ENCODE data around the gene CACNA1I.

Gene CACNA1I

DNA sequence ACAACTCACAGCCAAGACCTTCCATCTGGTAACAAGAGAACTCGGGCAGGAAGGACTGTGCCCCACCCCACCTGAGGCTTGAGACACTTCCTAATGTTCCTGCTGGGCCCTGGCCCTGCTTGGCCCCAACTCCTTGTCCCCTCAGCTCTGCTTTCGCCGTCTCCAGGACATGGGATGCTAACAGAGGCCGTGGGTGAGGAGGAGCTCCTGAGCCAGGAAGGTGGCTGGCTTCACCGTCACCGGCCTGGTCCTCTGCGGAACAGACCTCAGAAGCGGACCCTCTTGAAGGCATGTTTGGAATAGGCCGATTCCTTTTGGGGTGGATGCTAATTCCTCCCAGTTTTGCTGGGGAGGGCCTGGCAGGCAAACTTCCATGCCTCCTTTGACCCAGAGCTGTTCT is 154.3 kb downstream of the CACNA1I start:
- DNase-seq (ENCODE audit: low read depth, low spot score): no peak
- Histone ChIP-seq H3K9ac (ENCODE audit: insufficient read length) (no peak overlapping the region), H3K4me3 (no peak overlapping the region), H3K36me3 (ENCODE audit: insufficient read depth, low read length) (no peaks in the 10 kb centered on the region), H3K9me3 (ENCODE audit: low read depth, low read length) (no peaks in the 10 kb centered on the region), H3K27ac (no peak overlapping the region)
- no peak for TF ChIP-seq EZH2 (IDR thresholded peaks at IDR 0.05)
- no peak for TF ChIP-seq FOXP2 (optimal IDR thresholded peaks at IDR 0.05; ENCODE audit: control extremely low read depth, extremely low read length, insufficient read depth)
- no peak for TF ChIP-seq POLR2AphosphoS5 (IDR thresholded peaks at IDR 0.05; ENCODE audit: borderline replicate concordance, low read depth, low read length)

DNA sequence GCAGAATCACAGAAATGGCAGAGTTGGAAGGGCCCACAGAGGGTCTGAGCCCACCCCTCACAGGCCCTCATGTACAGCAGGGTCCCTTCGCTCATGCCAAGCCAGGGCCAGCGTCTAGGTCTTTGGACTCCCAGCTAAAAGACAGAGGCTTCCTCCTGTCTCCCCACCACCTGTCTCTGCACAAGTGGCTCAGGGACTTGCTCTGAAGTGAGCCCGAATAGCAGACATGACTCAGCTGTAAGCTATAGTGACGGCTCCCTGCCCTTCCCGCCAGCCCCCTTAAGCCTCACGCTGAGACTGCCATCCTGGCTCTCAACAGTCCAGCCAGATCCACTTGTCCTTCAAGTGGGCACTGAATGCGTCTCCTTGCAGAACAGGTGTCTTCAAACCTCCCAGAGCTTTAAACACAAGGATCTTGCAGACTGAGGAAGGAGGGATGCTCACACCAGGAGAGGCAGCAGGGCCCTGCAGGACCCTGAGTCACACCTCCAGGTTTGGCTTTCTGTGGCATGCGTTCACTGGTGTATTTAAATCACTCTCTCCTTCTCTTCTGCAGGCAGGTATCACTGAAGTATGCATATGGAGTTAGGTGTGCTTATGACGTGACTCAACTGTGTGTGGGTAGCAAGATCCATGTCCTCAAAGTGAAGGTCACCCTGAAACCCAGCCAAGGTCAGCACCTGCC is 154.9 kb downstream of the CACNA1I start:
- Histone ChIP-seq H3K36me3 (ENCODE audit: insufficient read depth, low read length) (no peaks in the 10 kb centered on the region), H3K27ac (no peak overlapping the region), H3K9me3 (ENCODE audit: low read depth, low read length) (no peaks in the 10 kb centered on the region), H3K4me3 (no peak overlapping the region), H3K9ac (ENCODE audit: insufficient read length) (no peak overlapping the region)
- no peak for DNase-seq (ENCODE audit: low read depth, low spot score)
- TF ChIP-seq POLR2AphosphoS5 (IDR thresholded peaks at IDR 0.05; ENCODE audit: borderline replicate concordance, low read depth, low read length) (no peak), EZH2 (IDR thresholded peaks at IDR 0.05) (no peak), FOXP2 (optimal IDR thresholded peaks at IDR 0.05; ENCODE audit: control extremely low read depth, extremely low read length, insufficient read depth) (no peak)

DNA sequence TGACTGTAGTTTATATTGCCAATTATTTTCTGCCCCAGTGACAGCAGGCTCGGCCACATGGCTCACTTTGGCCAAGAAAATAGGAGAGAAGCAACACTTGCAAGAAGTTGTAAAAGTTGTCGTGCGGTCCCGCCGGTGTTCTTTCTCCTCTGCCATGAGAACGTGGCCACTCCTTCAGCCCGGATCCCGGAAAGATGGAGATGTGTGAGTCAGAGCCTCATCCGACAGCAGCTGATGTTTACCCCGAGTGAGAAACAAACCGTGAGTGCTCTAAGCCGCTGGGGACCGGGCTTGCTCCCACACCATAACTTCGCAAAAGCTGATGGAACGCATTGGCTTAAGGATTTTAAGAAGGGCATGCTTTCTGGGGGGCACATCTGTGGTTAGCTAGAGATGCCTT is 157.0 kb downstream of the CACNA1I start:
- TF ChIP-seq POLR2AphosphoS5 (IDR thresholded peaks at IDR 0.05; ENCODE audit: borderline replicate concordance, low read depth, low read length): no peak
- no peak for TF ChIP-seq EZH2 (IDR thresholded peaks at IDR 0.05)
- no peak for TF ChIP-seq FOXP2 (optimal IDR thresholded peaks at IDR 0.05; ENCODE audit: control extremely low read depth, extremely low read length, insufficient read depth)
- DNase-seq (ENCODE audit: low read depth, low spot score): no peak
- no peak overlapping the region for H3K9ac ChIP-seq (ENCODE audit: insufficient read length)
- no peaks in the 10 kb centered on the region for H3K36me3 ChIP-seq (ENCODE audit: insufficient read depth, low read length)
- no peaks in the 10 kb centered on the region for H3K9me3 ChIP-seq (ENCODE audit: low read depth, low read length)
- no peak overlapping the region for H3K27ac ChIP-seq
- H3K4me3 ChIP-seq: no peak overlapping the region

DNA sequence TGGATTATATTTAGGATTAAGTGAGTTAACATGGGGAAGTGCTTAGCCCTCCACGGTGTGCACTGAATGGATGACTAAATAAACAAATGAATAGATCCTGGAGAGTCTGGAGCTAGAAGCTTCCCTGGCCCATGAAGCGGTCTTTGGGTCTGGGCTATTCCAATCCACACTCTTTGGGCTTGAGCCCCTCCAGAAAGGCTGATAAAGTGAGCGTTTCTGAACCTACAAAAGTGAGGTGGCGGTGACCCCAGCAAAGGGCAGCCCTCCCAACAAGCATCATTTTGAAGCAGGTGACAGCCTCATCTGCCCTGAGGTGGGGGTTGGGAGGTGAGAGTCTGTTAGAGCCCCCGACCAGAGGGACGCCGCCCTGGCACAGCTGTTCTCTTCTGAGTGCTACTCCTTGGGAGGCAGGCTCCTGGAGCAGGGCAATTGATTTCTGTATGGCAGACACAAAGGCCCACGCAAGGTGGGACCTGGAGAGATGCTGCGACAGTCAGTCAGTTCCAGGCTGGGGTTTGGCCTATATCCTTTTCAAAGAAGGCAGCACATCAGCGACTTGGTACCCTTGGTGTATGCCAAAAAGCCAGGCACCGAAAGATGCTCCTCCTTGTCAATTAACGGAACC is 157.8 kb downstream of the CACNA1I start:
- TF ChIP-seq POLR2AphosphoS5 (IDR thresholded peaks at IDR 0.05; ENCODE audit: borderline replicate concordance, low read depth, low read length): no peak
- no peak for TF ChIP-seq EZH2 (IDR thresholded peaks at IDR 0.05)
- no peak for TF ChIP-seq FOXP2 (optimal IDR thresholded peaks at IDR 0.05; ENCODE audit: control extremely low read depth, extremely low read length, insufficient read depth)
- DNase-seq (ENCODE audit: low read depth, low spot score): no peak

DNA sequence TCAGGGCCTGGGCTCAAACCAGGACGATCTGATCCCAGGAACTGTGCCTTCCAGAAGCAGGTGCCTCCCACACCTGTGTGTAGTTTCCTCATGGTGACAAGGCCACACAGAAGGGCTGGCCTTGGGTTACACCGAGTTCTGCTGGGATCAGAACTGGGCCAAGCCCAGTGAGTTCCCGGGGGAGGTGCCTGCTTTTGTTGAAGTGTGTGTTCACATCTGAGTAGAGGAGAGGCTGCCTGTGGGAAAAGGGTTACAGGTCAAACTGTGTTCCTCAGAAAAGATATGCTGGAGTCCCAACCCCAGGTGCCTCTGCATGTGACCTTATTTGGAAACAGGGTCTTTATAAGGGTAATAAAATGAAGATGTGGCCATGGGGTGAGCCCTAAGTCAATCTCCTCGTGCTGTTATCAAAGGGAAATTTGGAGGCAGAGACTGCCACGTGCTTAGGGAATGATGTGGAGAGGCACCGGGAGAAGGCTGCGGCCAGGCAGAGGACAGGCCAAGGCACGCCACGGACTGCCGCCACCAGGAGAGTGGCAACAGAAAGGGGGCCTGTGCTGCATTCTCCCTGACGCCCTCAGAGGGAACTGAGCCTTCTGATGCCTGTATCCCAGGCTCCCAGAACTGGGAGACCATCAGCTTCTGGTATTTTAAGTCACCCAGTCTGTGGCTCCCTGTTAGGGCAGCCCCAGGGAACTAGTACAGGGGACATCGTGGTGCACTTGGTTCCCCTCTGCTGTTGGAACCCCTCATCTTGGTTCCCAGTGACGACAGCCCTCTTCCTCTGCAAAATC is 158.8 kb downstream of the CACNA1I start:
- no peaks in the 10 kb centered on the region for H3K9me3 ChIP-seq (ENCODE audit: low read depth, low read length)
- H3K27ac ChIP-seq: no peak overlapping the region
- DNase-seq (ENCODE audit: low read depth, low spot score): no peak
- no peaks in the 10 kb centered on the region for H3K36me3 ChIP-seq (ENCODE audit: insufficient read depth, low read length)
- no peak overlapping the region for H3K9ac ChIP-seq (ENCODE audit: insufficient read length)
- no peak overlapping the region for H3K4me3 ChIP-seq
- no peak for TF ChIP-seq FOXP2 (optimal IDR thresholded peaks at IDR 0.05; ENCODE audit: control extremely low read depth, extremely low read length, insufficient read depth)
- TF ChIP-seq EZH2 (IDR thresholded peaks at IDR 0.05): no peak

More for the DNA sequence above, 157.8 kb downstream of the CACNA1I start:
- no peak overlapping the region for H3K4me3 ChIP-seq
- no peak overlapping the region for H3K9ac ChIP-seq (ENCODE audit: insufficient read length)
- no peak overlapping the region for H3K27ac ChIP-seq
- H3K36me3 ChIP-seq (ENCODE audit: insufficient read depth, low read length): no peaks in the 10 kb centered on the region
- no peaks in the 10 kb centered on the region for H3K9me3 ChIP-seq (ENCODE audit: low read depth, low read length)

DNA sequence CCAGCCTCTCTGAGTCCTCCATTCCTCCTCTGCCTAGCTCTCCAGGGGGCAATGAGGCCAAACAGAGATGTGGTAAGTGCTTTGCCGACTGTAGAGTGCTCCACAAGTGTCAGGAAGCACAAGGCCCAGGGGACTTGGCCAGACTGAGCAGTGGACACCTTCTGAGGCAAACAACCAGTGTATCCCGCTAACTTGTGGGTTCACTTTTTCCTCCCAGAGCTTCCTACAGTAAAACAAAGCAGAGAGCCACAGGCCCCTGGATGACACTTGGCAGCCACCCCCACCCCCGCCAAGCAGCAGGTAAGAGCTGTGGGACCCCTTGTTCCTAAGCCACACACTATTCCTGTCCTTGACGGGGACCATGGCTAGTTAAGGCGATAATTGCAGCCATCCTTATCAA is 160.9 kb downstream of the CACNA1I start:
- Histone ChIP-seq H3K9me3 (ENCODE audit: low read depth, low read length) (no peaks in the 10 kb centered on the region), H3K27ac (no peak overlapping the region), H3K36me3 (ENCODE audit: insufficient read depth, low read length) (no peaks in the 10 kb centered on the region), H3K9ac (ENCODE audit: insufficient read length) (no peak overlapping the region), H3K4me3 (no peak overlapping the region)
- DNase-seq (ENCODE audit: low read depth, low spot score): no peak
- TF ChIP-seq EZH2 (IDR thresholded peaks at IDR 0.05) (no peak), POLR2AphosphoS5 (IDR thresholded peaks at IDR 0.05; ENCODE audit: borderline replicate concordance, low read depth, low read length) (no peak), FOXP2 (optimal IDR thresholded peaks at IDR 0.05; ENCODE audit: control extremely low read depth, extremely low read length, insufficient read depth) (no peak)

DNA sequence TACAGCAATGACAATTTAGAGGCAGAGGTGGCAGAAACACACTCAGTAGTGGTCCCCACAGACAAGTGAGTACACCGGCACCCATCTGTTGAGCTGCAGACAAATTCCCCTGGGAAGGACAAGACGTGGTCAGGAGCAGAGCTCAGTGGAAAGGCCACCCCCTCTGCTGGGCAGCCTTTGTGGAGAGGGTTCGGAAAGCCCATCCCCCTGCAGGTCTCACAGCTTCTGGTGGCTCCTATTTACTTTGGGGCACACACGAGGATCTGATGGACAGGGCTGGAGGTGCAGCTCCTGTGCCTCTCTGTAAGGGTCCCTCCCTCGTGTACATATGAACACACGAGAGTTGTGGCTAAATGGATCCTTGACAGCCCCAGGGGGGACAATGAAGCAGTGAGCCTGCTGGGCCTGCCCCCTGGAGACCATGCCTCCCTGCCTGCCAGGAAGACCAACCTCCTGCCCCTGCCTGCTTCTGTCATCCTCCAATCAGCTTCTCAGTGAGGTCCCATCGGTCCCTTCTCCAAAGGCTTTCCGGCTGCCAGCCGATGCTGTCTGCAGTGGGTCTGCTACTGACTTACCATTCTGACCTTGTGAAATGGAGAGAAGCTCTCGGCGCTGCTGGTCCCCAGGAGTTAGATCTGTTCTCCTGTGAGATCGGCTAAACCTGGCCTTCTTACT is 161.5 kb downstream of the CACNA1I start:
- Histone ChIP-seq H3K9me3 (ENCODE audit: low read depth, low read length) (no peaks in the 10 kb centered on the region), H3K9ac (ENCODE audit: insufficient read length) (no peak overlapping the region), H3K4me3 (no peak overlapping the region), H3K36me3 (ENCODE audit: insufficient read depth, low read length) (no peaks in the 10 kb centered on the region), H3K27ac (no peak overlapping the region)
- DNase-seq (ENCODE audit: low read depth, low spot score): no peak
- TF ChIP-seq EZH2 (IDR thresholded peaks at IDR 0.05) (no peak), FOXP2 (optimal IDR thresholded peaks at IDR 0.05; ENCODE audit: control extremely low read depth, extremely low read length, insufficient read depth) (no peak)

DNA sequence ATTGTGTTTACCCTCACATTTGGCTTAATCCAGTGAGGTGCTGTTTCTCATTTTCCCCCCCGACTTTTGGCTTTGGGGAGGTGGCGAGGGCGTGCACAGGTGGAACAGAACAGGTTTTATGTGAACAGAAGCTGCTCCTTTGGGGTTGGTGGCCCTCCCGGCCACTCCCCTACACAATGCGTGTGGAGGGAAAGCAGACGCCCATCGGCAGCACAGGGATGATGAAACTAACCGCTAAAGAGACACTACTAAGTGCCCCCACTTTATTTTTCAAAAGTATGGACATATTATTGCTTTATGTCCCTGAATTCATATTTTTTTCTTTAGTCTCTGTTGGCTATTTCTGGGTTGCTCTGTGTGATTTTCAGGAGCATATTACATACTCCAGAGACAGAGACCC is 162.1 kb downstream of the CACNA1I start:
- H3K4me3 ChIP-seq: no peak overlapping the region
- TF ChIP-seq FOXP2 (optimal IDR thresholded peaks at IDR 0.05; ENCODE audit: control extremely low read depth, extremely low read length, insufficient read depth): no peak
- TF ChIP-seq EZH2 (IDR thresholded peaks at IDR 0.05): no peak
- no peak for TF ChIP-seq POLR2AphosphoS5 (IDR thresholded peaks at IDR 0.05; ENCODE audit: borderline replicate concordance, low read depth, low read length)
- H3K27ac ChIP-seq: no peak overlapping the region
- no peaks in the 10 kb centered on the region for H3K36me3 ChIP-seq (ENCODE audit: insufficient read depth, low read length)
- no peak for DNase-seq (ENCODE audit: low read depth, low spot score)
- H3K9ac ChIP-seq (ENCODE audit: insufficient read length): no peak overlapping the region
- H3K9me3 ChIP-seq (ENCODE audit: low read depth, low read length): no peaks in the 10 kb centered on the region

Measured in SK-N-MC (cell line).